Hematopoietic multipotent progenitor cell treated with erythropoietin and hydrocortisone succinate and interleukin-3 and kit ligand, for 17 days (in vitro differentiated cells): ENCODE results near the gene PLXNA2.

ENCODE experiments used
- DNase-seq: peaks from one replicate; pipeline ENCODE4 v3.0.0-alpha.2; 2015; ENCODE audit warnings: low spot score

The PLXNA2 gene

GRCh38 chr1:208061632-208062031, 182.6 kb downstream of the PLXNA2 start:
- DNase-seq: no peak

GRCh38 chr1:208061118-208061517, 183.1 kb downstream of the PLXNA2 start:
- no peak for DNase-seq

GRCh38 chr1:208060215-208060869, 183.8 kb downstream of the PLXNA2 start:
- DNase-seq: no peak

GRCh38 chr1:208059409-208060001, 184.7 kb downstream of the PLXNA2 start:
- no peak for DNase-seq

- DNase-seq: no peak
These were observed 185.4 kb downstream of the PLXNA2 start for GRCh38 chr1:208058756-208059155.

GRCh38 chr1:208058267-208058666, 185.9 kb downstream of the PLXNA2 start:
- no peak for DNase-seq

GRCh38 chr1:208057056-208057455, 187.1 kb downstream of the PLXNA2 start:
- no peak for DNase-seq

- no peak for DNase-seq
These were observed 188.6 kb downstream of the PLXNA2 start for GRCh38 chr1:208055535-208055934.

GRCh38 chr1:208054911-208055379, 189.2 kb downstream of the PLXNA2 start:
- DNase-seq: no peak

GRCh38 chr1:208054485-208054884, 189.7 kb downstream of the PLXNA2 start:
- DNase-seq: no peak

GRCh38 chr1:208053661-208054060, 190.5 kb downstream of the PLXNA2 start:
- DNase-seq: no peak

- DNase-seq: no peak
These were observed 191.2 kb downstream of the PLXNA2 start for GRCh38 chr1:208052926-208053407.

GRCh38 chr1:208052135-208052534, 192.0 kb downstream of the PLXNA2 start:
- DNase-seq: no peak

GRCh38 chr1:208051651-208052050, 192.5 kb downstream of the PLXNA2 start:
- DNase-seq: no peak

GRCh38 chr1:208048904-208049303, 195.3 kb downstream of the PLXNA2 start:
- DNase-seq: no peak

- DNase-seq: no peak
These were observed 196.2 kb downstream of the PLXNA2 start for GRCh38 chr1:208047975-208048374.

- no peak for DNase-seq
These were observed 196.7 kb downstream of the PLXNA2 start for GRCh38 chr1:208047476-208047934.

GRCh38 chr1:208045463-208046260, 198.5 kb downstream of the PLXNA2 start:
- no peak for DNase-seq

- no peak for DNase-seq
These were observed 199.4 kb downstream of the PLXNA2 start for GRCh38 chr1:208044589-208045462.

GRCh38 chr1:208043691-208044181, 200.4 kb downstream of the PLXNA2 start:
- no peak for DNase-seq

- no peak for DNase-seq
These were observed 201.3 kb downstream of the PLXNA2 start for GRCh38 chr1:208042868-208043267.
